DMS53 treated with DMSO at 0.1 percent for 48 hours (cell line): ENCODE measurements around the gene FBXO28.
A peak's percentile ranks its signal among the peaks of the same experiment; 100 is the strongest.

ENCODE experiments used
- DNase-seq: peaks from one replicate; lab custom pipeline; 2025; ENCODE audit not compliant: unreplicated experiment; lab: John Stamatoyannopoulos, UW

The FBXO28 gene

GRCh38 chr1:224095339-224095738 lies 18.6 kb upstream of the FBXO28 start:
- no peak for DNase-seq

GRCh38 chr1:224095867-224096266 lies 18.0 kb upstream of the FBXO28 start:
- DNase-seq: no peak

- no peak for DNase-seq
Measured at GRCh38 chr1:224096773-224097172, 17.1 kb upstream of the FBXO28 start.

GRCh38 chr1:224098007-224098406 lies 15.9 kb upstream of the FBXO28 start:
- DNase-seq: no peak

GRCh38 chr1:224106568-224107281 lies 7.2 kb upstream of the FBXO28 start:
- peak; percentile 76 for DNase-seq

GRCh38 chr1:224107282-224107625 lies 6.7 kb upstream of the FBXO28 start:
- no peak for DNase-seq

- DNase-seq: no peak
Measured at GRCh38 chr1:224108991-224109390, 4.9 kb upstream of the FBXO28 start.

GRCh38 chr1:224109981-224110380 lies 3.9 kb upstream of the FBXO28 start:
- no peak for DNase-seq

GRCh38 chr1:224113005-224113404 lies 906 bp upstream of the FBXO28 start:
- no peak for DNase-seq

GRCh38 chr1:224113545-224113917 lies 380 bp upstream of the FBXO28 start:
- no peak for DNase-seq

- DNase-seq: no peak
Measured at GRCh38 chr1:224114787-224115175, 870 bp downstream of the FBXO28 start.

GRCh38 chr1:224116131-224116530 lies 2.2 kb downstream of the FBXO28 start:
- peak; percentile 88 for DNase-seq

GRCh38 chr1:224118688-224119087 lies 4.8 kb downstream of the FBXO28 start:
- DNase-seq: no peak

GRCh38 chr1:224123136-224123535 lies 9.2 kb downstream of the FBXO28 start:
- DNase-seq: no peak

- DNase-seq: no peak
Measured at GRCh38 chr1:224124220-224124619, 10.3 kb downstream of the FBXO28 start.

- DNase-seq: no peak
Measured at GRCh38 chr1:224127925-224128819, 14.3 kb downstream of the FBXO28 start.

- DNase-seq: no peak
Measured at GRCh38 chr1:224131253-224131652, 17.3 kb downstream of the FBXO28 start.

GRCh38 chr1:224132901-224133300 lies 19.0 kb downstream of the FBXO28 start:
- no peak for DNase-seq

GRCh38 chr1:224133741-224134299 lies 19.9 kb downstream of the FBXO28 start:
- no peak for DNase-seq

GRCh38 chr1:224137518-224137917 lies 23.6 kb downstream of the FBXO28 start:
- no peak for DNase-seq

- DNase-seq: no peak
Measured at GRCh38 chr1:224138198-224138597, 24.3 kb downstream of the FBXO28 start.

GRCh38 chr1:224141693-224142092 lies 27.8 kb downstream of the FBXO28 start:
- DNase-seq: no peak
